ENCODE results near the gene BGN. TPM values are rescaled to one million over a fixed set of nuclear protein-coding genes. Genes with fewer than 3 reads are reported as not detected.

BGN gene
- total RNA-seq (2014; rRNA removed) (not detected in 2 replicates), Bru-seq, nascent RNA (percentile 11 among the genes with signal in this experiment), BruChase-seq, experiment 1, labeled RNA remaining after a 6-hour chase (percentile 12 among the genes with signal in this experiment), BruChase-seq, experiment 2, labeled RNA remaining after a 2-hour chase (percentile 8 among the genes with signal in this experiment)
- long read RNA-seq = 0 reads

DNA sequence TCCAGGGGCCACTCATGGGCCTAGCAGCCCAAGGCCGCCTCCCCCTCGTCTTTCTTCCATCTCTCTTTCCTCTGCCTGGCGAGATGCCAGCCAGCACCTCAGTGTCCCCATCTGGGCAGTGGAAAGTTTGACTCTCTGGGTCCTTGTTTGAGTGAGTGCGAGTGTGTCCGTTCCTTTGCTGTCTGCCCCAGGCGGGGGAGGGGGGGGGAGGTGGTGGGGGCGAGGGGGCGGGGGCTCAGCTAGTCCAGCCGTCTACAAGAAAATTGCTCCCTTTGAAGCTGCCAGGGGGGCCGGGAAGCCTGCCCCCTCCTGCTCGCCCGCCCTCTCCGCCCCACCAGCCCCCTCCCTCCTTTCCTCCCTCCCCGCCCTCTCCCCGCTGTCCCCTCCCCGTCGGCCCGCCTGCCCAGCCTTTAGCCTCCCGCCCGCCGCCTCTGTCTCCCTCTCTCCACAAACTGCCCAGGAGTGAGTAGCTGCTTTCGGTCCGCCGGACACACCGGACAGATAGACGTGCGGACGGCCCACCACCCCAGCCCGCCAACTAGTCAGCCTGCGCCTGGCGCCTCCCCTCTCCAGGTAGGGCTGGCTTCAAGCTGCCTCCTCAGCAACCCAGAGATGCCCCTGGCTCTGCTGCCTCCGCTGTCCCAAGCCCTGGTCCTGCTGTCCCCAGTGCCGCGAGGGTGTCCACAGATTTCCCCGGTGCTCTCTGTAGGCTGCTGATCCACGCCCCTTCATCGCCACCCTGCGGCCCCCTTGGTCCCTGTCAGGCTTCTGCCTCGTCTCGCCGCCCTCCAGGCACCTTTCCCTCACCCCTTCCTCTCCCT lies at the start of gene BGN:
BGN (plus strand) TSS at position 440 of the 821 bp plus-strand sequence. CDS start 9,652 bp downstream, outside the sequence.
- Histone ChIP-seq H4K20me1 (ENCODE audit: low read length) (no peaks in the 10 kb centered on the region), H3K4me3 (ENCODE audit: low read length) (no peak within 1 kb of the TSS), H3K27ac (ENCODE audit: low read length) (no peak within 1 kb of the TSS), H3K9me3 (ENCODE audit: low read length) (no peaks in the 10 kb centered on the region), H3K9me2 (replicated peaks; ENCODE audit: low read length) (no peaks in the 10 kb centered on the region), H3K27me3 (ENCODE audit: low read length) (peaks cover 14% of the 10 kb centered on the region), H3F3A (ENCODE audit: low read length, unreplicated experiment) (no peaks in the 10 kb centered on the region), H2AFZ (ENCODE audit: low read length) (no peak within 1 kb of the TSS), H3K79me2 (ENCODE audit: low read length) (no peaks in the 10 kb centered on the region), H3K4me2 (ENCODE audit: low read length) (no peak within 1 kb of the TSS), H3K36me3 (ENCODE audit: low read depth, low read length) (no peaks in the 10 kb centered on the region), H3K4me1 (ENCODE audit: insufficient read depth, low read length) (no peaks in the 10 kb centered on the region), H3K9ac (ENCODE audit: low read length) (no peak within 1 kb of the TSS)
- intact Hi-C loops (cut with micrococcal nuclease) = no loop called here
- TF ChIP-seq EZH2phosphoT487 (IDR thresholded peaks at IDR 0.05; ENCODE audit: borderline replicate concordance, low read length) (no peak), EZH2 (IDR thresholded peaks at IDR 0.05; ENCODE audit: low read length, unreplicated experiment) (no peak)
- TF ChIP-seq, protein P1, sequence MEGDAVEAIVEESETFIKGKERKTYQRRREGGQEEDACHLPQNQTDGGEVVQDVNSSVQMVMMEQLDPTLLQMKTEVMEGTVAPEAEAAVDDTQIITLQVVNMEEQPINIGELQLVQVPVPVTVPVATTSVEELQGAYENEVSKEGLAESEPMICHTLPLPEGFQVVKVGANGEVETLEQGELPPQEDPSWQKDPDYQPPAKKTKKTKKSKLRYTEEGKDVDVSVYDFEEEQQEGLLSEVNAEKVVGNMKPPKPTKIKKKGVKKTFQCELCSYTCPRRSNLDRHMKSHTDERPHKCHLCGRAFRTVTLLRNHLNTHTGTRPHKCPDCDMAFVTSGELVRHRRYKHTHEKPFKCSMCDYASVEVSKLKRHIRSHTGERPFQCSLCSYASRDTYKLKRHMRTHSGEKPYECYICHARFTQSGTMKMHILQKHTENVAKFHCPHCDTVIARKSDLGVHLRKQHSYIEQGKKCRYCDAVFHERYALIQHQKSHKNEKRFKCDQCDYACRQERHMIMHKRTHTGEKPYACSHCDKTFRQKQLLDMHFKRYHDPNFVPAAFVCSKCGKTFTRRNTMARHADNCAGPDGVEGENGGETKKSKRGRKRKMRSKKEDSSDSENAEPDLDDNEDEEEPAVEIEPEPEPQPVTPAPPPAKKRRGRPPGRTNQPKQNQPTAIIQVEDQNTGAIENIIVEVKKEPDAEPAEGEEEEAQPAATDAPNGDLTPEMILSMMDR (conservative IDR thresholded peaks at IDR 0.05; ENCODE audit: low read depth, low read length) = 0 out of 2 replicates have a peak, but pooled peaks have one; percentile 9
- DNase-seq (no peak), ATAC-seq (peak; percentile 37)
- ChIA-PET POLR2A (ENCODE audit: unreplicated experiment) (no interaction called here), CTCF (no interaction called here)
- no TSS peak for BruUV-seq (replicated peaks)

DNA sequence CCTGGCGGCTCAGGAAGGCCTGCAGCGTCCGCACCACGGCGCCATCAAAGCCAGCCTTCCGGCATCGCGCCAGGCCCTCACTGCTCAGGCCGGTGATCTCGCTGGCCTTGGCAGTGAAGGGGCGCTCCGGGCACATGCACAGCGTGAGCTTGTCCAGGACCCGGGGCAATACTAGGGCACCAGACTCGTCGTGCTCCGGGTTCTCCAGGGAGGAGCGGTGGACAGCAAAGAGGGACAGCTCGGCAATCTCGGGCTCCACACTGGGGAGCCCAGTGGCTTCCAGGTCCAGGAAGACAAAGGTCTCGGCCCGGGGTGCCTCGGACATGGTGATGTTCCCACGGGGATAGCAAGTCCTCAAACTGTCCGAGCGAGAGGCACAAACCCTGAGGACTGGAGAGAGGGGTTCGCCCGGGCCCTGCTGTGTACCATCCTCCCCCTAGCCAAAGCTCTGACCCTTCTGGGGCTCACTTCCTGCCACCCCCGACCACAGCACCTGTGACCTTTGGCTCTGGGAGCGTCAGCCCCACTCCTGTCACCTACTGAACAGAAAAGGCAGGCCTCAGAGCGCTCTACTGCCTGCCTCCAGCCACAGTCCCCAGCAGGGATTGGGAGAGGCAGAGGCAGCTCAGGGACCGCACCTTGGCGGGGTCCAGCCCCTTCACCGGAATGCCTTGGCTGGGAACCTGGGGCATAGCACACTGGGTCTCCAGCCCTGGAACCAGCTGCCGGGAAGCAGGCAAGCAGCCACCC lies 49.5 kb upstream of the BGN start:
- Histone ChIP-seq H3K79me2 (ENCODE audit: low read length) (no peaks in the 10 kb centered on the region), H3K27me3 (ENCODE audit: low read length) (no peaks in the 10 kb centered on the region), H2AFZ (ENCODE audit: low read length) (no peak overlapping the region), H3K9me3 (ENCODE audit: low read length) (no peaks in the 10 kb centered on the region), H3K4me2 (ENCODE audit: low read length) (no peak overlapping the region), H3K4me1 (ENCODE audit: insufficient read depth, low read length) (peaks cover 6% of the 10 kb centered on the region; the same call in 1 of the 2 replicates), H4K20me1 (ENCODE audit: low read length) (no peaks in the 10 kb centered on the region), H3K9ac (ENCODE audit: low read length) (no peak overlapping the region), H3K36me3 (ENCODE audit: low read depth, low read length) (no peaks in the 10 kb centered on the region), H3F3A (ENCODE audit: low read length, unreplicated experiment) (no peaks in the 10 kb centered on the region), H3K4me3 (ENCODE audit: low read length) (no peak overlapping the region), H3K9me2 (replicated peaks; ENCODE audit: low read length) (no peaks in the 10 kb centered on the region), H3K27ac (ENCODE audit: low read length) (no peak overlapping the region)
- TF ChIP-seq, protein P1 (conservative IDR thresholded peaks at IDR 0.05; ENCODE audit: low read depth, low read length) = no peak
- no peak for TF ChIP-seq EZH2 (IDR thresholded peaks at IDR 0.05; ENCODE audit: low read length, unreplicated experiment)
- no TSS peak for BruUV-seq (replicated peaks)
- ATAC-seq = no peak
- no peak for DNase-seq
- intact Hi-C loops (cut with micrococcal nuclease) = no loop called here
- CTCF ChIA-PET = no interaction called here
- POLR2A ChIA-PET (ENCODE audit: unreplicated experiment) = no interaction called here
